Lung (tissue), 12 donors: ENCODE measurements around the gene MAP3K14. TPM values are rescaled to one million over a fixed set of nuclear protein-coding genes. Genes with fewer than 3 reads are reported as not detected.

Experiments used
- ATAC-seq: fragments of 200-7000 bp; cut with Tn5 transposase; one replicate; pipeline ENCODE4 v1.9.1; 2020; ENCODE audit warnings: moderate number of reproducible peaks; ENCODE audit not compliant: insufficient read depth, low FRiP score
- DNase-seq, 3 donors: peaks; one replicate each; pipeline ENCODE4 v3.0.0-alpha.2; 2013 to 2017
- H3K27ac ChIP-seq, 2 donors: one replicate each; pipeline ENCODE4 v1.5.1; 2013; ENCODE audit warnings: mild to moderate bottlenecking in 2 of 2, moderate library complexity in 2 of 2, control low read depth in 1 of 2, inconsistent platforms in 1 of 2, low read depth in 1 of 2, low read length in 1 of 2
- H3K27me3 ChIP-seq, 3 donors: one replicate each; pipeline ENCODE4 v1.5.1; 2013; ENCODE audit warnings: low read length in 2 of 3; ENCODE audit not compliant: control insufficient read depth in 3 of 3, insufficient read depth in 3 of 3
- H3K36me3 ChIP-seq, 4 donors: one replicate each; pipeline ENCODE4 v1.5.1; 2013; ENCODE audit warnings: low read length in 4 of 4, mild to moderate bottlenecking in 1 of 4, moderate library complexity in 1 of 4; ENCODE audit not compliant: control insufficient read depth in 4 of 4, insufficient read depth in 4 of 4
- H3K4me1 ChIP-seq, 5 donors: one replicate each; pipeline ENCODE4 v1.5.1; 2013; ENCODE audit warnings: low read length in 5 of 5, mild to moderate bottlenecking in 2 of 5, moderate library complexity in 1 of 5; ENCODE audit not compliant: control insufficient read depth in 5 of 5, insufficient read depth in 5 of 5
- H3K4me3 ChIP-seq: one replicate; pipeline ENCODE4 v1.5.1; 2013; ENCODE audit warnings: mild to moderate bottlenecking, control low read depth, moderate library complexity
- H3K9ac ChIP-seq, 2 donors: one replicate each; pipeline ENCODE4 v1.5.1; 2013; ENCODE audit warnings: low read length in 2 of 2, control low read depth in 1 of 2; ENCODE audit not compliant: insufficient read depth in 1 of 2
- H3K9me3 ChIP-seq, 4 donors: one replicate each; pipeline ENCODE4 v1.5.1; 2013; ENCODE audit warnings: low read length in 3 of 4, mild to moderate bottlenecking in 1 of 4, moderate library complexity in 1 of 4; ENCODE audit not compliant: control insufficient read depth in 4 of 4, insufficient read depth in 3 of 4
- WGBS, 2 donors: extraction: QIAGEN DNeasy Blood & Tissue Kit; methylation state at CpG; one replicate each; pipeline ENCODE4 v1.1.7; 2013; 5-methylcytosine and 5-hydroxymethylcytosine counted together
- polyA plus RNA-seq, 2 donors: library from polyadenylated mRNA; stranded (reverse); fragments of 200-250 nt; gene quantifications; one replicate each; pipeline ENCODE4 v1.2.1, GENCODE V29; 2013
- total RNA-seq, 2 donors: library from RNA; depleted of rRNA in 1 of 2; stranded (reverse); fragments of >200 nt in 1 of 2; gene quantifications; one replicate each; pipeline ENCODE4 v1.2.1, GENCODE V29; 2014 to 2021
- TF ChIP-seq, protein P1 (sequence below): IDR thresholded peaks from 2 replicates; pipeline ENCODE4 v1.5.1; 2012; ENCODE audit warnings: mild to moderate bottlenecking; ENCODE audit errors: control extremely low read depth, extremely low read depth
- donor health status: control.
- donor health status: control.
- donor health status: Bipolar disorder and iron deficiency.
- donor health status: healthy.
- donor health status: DM: yes; HTN: yes; CAD: no.

Gene MAP3K14
- total and polyA plus RNA-seq, 4 donors = 5.9 to 13.5 (median 7.8) TPM

DNA sequence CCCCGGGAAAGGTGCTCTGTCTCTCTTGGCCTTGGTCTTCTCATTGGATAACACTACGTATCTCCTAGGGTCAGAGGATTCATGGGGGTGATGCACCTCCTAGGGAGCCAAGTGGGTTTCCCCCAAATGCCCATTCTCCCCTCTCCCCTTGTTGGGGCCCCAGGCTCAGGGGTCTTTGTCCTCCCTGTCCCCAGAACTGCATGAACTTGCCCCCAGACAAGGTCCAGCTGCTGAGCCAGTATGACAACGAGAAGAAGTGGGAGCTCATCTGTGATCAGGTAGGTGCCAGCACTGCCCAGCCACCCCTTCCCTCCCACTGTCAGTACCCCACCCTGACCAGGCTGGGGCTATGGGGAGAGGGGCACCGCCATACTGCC is 86.4 kb downstream of the MAP3K14 start:
- H3K4me1 ChIP-seq = peaks cover 0 to 28% (median 10%) of the 10 kb centered on the region in 5 donors
- no peak for ATAC-seq
- no peak for DNase-seq
- H3K9me3 ChIP-seq = no peaks in the 10 kb centered on the region
- peaks cover 0 to 2% (median under 1%) of the 10 kb centered on the region in 3 donors for H3K27me3 ChIP-seq
- H3K27ac ChIP-seq = no peak overlapping the region
- 92 to 93% methylated on average over 4 of the region's 4 CpGs for WGBS, 2 donors
- H3K36me3 ChIP-seq = peaks cover 0 to 7% (median 0%) of the 10 kb centered on the region in 4 donors
- H3K4me3 ChIP-seq = no peak overlapping the region
- no peak overlapping the region for H3K9ac ChIP-seq
- TF ChIP-seq, protein P1, sequence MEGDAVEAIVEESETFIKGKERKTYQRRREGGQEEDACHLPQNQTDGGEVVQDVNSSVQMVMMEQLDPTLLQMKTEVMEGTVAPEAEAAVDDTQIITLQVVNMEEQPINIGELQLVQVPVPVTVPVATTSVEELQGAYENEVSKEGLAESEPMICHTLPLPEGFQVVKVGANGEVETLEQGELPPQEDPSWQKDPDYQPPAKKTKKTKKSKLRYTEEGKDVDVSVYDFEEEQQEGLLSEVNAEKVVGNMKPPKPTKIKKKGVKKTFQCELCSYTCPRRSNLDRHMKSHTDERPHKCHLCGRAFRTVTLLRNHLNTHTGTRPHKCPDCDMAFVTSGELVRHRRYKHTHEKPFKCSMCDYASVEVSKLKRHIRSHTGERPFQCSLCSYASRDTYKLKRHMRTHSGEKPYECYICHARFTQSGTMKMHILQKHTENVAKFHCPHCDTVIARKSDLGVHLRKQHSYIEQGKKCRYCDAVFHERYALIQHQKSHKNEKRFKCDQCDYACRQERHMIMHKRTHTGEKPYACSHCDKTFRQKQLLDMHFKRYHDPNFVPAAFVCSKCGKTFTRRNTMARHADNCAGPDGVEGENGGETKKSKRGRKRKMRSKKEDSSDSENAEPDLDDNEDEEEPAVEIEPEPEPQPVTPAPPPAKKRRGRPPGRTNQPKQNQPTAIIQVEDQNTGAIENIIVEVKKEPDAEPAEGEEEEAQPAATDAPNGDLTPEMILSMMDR = no peak

DNA sequence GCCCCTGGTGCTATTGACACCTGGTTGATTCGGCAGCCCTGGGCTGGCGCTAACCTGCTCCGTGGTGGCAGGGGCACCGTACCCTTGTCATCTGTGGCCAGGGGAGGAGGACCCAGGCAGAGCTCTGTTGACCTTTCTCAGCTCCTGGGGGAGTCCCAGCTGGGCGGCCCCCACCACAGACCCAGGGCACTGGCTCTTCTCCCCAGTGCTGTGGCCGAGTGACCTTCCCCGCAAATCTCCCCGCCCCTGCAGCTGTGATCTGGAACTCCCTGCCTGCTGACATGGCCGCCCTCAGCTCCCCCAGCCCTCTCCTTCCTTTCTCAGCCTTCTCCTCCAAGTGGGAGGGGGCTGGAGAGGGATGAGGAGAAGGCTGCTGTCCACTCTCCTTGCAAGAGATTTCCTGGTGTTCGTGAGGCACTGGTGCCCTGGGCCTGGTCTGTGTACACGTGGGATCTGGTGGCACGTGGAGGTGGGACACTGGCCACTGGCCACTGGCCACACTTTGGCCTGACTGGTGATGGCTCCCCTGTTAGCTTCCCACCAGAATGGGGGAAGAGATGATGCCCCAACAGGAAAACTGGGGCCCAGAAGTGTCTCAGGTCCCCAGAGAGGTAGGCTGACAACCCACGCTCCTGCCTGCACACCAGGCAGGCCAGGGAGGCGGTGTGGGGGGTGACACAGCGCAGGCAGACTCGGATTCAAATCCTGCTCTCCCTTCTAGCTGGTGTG is 87.0 kb downstream of the MAP3K14 start:
- no peak for ATAC-seq
- TF ChIP-seq, protein P1 = no peak
- peaks cover 0 to 7% (median 0%) of the 10 kb centered on the region in 4 donors for H3K36me3 ChIP-seq
- H3K9me3 ChIP-seq = no peaks in the 10 kb centered on the region
- peaks cover 0 to 28% (median 10%) of the 10 kb centered on the region in 5 donors for H3K4me1 ChIP-seq
- WGBS, 2 donors = 73 to 78% methylated on average over 16 of the region's 16 CpGs
- peak overlapping the region; percentile 35 to 87 for H3K27ac ChIP-seq
- peak in 1 of 3 donors; percentile 39 for DNase-seq
- H3K27me3 ChIP-seq = peaks cover 0 to 2% (median 0%) of the 10 kb centered on the region in 3 donors
- H3K4me3 ChIP-seq = no peak overlapping the region
- H3K9ac ChIP-seq = no peak overlapping the region

DNA sequence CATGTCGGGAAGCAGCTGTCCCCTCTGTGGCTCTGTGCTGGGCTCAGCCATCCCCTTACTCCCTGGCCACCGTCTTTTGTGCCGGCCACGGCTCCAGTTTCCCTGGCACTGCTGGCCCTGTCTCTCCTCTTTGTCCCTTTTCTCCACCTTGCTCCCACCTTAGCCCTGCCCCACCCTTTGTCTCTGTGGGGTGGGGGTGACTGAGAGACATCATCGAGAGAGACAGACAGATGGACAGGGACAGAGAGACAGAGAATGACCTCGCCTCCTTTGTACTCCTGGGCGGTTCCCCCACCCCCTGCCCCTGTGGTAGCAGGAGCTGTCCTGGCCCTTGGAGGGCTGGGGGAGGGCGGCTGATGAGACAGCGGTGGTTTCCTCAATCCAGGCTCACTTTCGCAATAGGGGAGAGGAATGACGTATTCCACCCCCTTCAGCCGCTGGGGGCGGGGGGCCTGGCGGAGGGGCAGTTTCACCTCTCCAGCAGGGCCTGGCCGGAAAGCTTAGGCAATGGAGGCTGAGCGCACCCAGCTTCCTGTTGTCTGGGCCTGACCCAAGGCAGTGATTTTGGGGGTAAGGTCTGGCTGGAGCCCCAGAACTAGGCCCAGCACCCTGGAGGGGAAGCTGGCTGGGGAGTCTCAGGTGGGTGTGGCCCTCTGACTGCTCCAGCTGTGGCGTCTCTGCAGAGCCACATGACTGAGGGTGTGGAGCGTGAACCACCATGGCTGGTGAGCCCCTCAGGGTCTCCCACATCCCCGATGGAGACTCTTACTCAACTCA is 87.9 kb downstream of the MAP3K14 start:
- TF ChIP-seq, protein P1 = no peak
- peaks cover 0 to 2% (median 0%) of the 10 kb centered on the region in 3 donors for H3K27me3 ChIP-seq
- H3K36me3 ChIP-seq = peaks cover 0 to 5% (median 0%) of the 10 kb centered on the region in 4 donors
- ATAC-seq = peak; percentile 58
- DNase-seq = peak; percentile 84 to 90 (median 85)
- peaks cover 0 to 28% (median 10%) of the 10 kb centered on the region in 5 donors for H3K4me1 ChIP-seq
- H3K9ac ChIP-seq = peak overlapping the region in 1 of 2 donors; percentile 53
- H3K4me3 ChIP-seq = no peak overlapping the region
- WGBS, 2 donors = 29 to 39% methylated on average over 19 of the region's 19 CpGs
- H3K9me3 ChIP-seq = no peaks in the 10 kb centered on the region
- H3K27ac ChIP-seq = peak overlapping the region; percentile 35 to 87
